Measurements from ENCODE around the gene GCDH. TPM values are rescaled to one million over a fixed set of nuclear protein-coding genes. Genes with fewer than 3 reads are reported as not detected.
"Not testable (repeated sequence)": the region's sequence is repeated elsewhere in the genome, so short reads cannot be mapped to it uniquely, and the experiment has no call there.

GCDH gene
- total and polyA plus RNA-seq, 5 donors from 2014 or later = 15.1 to 40.0 (median 16.3) TPM

DNA sequence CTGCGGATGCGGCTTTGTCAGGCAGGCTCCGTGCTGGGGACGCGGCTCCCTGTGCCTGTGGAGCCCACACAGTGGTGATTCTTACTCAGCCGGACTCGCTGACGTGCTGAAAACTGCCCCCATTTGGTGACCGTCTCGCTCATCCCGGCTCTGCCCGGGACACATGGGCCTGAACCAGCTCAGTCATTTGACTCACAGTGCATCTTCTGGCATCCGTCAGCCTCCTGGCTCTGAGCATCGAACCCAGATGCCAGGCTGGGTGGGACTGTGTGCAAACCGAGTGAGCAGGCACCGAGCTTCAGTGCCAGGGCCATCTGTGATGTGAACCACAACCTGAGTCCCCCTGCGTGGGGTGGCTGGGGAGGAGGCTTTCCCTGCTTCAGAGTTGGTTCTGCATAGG lies 5.5 kb downstream of the GCDH start:
- Histone ChIP-seq H3K9me3 (ENCODE audit: control insufficient read depth in 2 of 2, low read length in 2 of 2) (no peaks in the 10 kb centered on the region), H3K4me3 (ENCODE audit: low read depth, low read length) (no peak overlapping the region), H3K27ac (ENCODE audit: insufficient read depth, low read length, poor library complexity, severe bottlenecking) (no peak overlapping the region), H3K36me3 (ENCODE audit: control insufficient read depth, insufficient read depth, low read length) (peaks cover 37% of the 10 kb centered on the region), H3K4me1 (ENCODE audit: control insufficient read depth, insufficient read depth, low read length, poor library complexity, severe bottlenecking) (peaks cover 9% of the 10 kb centered on the region), H3K27me3 (ENCODE audit: control insufficient read depth, insufficient read depth, low read length) (no peaks in the 10 kb centered on the region)
- Mint-ChIP-seq H3K4me3 (no peak overlapping the region), H3K4me1 (peaks cover 0 to 15% (median 5%) of the 10 kb centered on the region in 4 donors), H3K27ac (no peak overlapping the region), H3K36me3 (peaks cover 15% of the 10 kb centered on the region), H3K9me3 (peaks cover 0 to 2% (median 0%) of the 10 kb centered on the region in 7 donors), H3K27me3 (no peaks in the 10 kb centered on the region)
- no peak for DNase-seq
- ATAC-seq (ENCODE audit: low read depth in 2 of 2) = no peak

DNA sequence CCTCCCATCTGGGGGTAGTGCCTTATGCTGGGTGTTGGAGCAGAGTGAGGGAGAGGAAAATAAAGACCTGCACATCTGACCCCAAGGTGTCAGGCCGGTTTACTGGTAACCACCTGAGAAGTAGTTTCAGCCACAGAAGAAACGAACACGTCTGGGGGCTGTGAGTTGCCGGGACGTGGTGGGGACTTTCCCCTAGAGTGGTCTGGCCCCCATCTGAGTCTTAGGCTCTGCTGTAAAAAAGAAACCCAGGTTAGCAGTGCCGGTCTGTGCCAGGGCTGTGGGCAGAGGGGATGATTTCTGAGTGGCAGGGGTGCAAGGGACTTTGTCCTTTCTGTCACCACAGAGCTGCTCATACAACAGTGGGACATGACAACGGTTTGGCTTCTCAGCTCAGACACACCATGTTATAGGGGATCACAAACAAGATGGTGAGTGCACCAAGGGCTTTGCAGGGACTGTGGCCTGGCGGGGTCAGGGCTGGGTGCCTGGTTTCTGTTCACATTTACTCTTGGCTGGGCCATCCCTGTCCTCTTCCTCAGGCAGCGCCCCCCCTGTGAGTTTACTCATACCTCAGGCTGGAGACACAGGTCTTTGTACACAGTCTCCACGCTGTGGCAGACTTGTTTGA lies 9.0 kb downstream of the GCDH start:
- no peak for ATAC-seq (ENCODE audit: low read depth in 2 of 2)
- Histone ChIP-seq H3K36me3 (ENCODE audit: control insufficient read depth, insufficient read depth, low read length) (peaks cover 23% of the 10 kb centered on the region), H3K9me3 (ENCODE audit: control insufficient read depth in 2 of 2, low read length in 2 of 2) (no peaks in the 10 kb centered on the region), H3K27ac (ENCODE audit: insufficient read depth, low read length, poor library complexity, severe bottlenecking) (no peak overlapping the region), H3K4me1 (ENCODE audit: control insufficient read depth, insufficient read depth, low read length, poor library complexity, severe bottlenecking) (no peaks in the 10 kb centered on the region), H3K4me3 (ENCODE audit: low read depth, low read length) (no peak overlapping the region), H3K27me3 (ENCODE audit: control insufficient read depth, insufficient read depth, low read length) (no peaks in the 10 kb centered on the region)
- DNase-seq = no peak
- Mint-ChIP-seq H3K4me3 (no peak overlapping the region), H3K27ac (peak overlapping the region in 1 of 3 donors; percentile 14), H3K9me3 (peaks cover 0 to 2% (median 0%) of the 10 kb centered on the region in 7 donors), H3K27me3 (no peaks in the 10 kb centered on the region), H3K36me3 (peaks cover under 1% of the 10 kb centered on the region), H3K4me1 (peaks cover 0 to 1% (median 0%) of the 10 kb centered on the region in 4 donors)

DNA sequence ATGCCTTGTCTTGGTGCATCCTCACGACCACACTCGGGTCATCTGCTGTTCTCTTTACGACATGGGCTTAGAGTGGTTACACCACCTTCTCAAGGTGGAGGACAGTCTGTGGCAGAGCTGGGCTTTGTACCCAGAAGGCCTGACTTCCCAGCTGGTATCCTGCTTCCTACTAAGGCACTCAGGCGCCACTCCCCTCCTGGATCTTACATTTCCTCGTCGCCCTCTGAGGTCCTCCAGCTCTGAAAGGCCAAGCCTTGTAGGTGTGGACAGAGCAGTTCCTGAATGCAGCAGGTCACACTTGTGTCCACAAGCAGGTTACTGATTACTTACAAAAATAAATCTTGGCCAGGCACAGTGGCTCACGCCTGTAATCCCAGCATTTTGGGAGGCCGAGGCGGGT lies 16.2 kb downstream of the GCDH start:
- H3K27ac ChIP-seq (ENCODE audit: insufficient read depth, low read length, poor library complexity, severe bottlenecking) = no peak overlapping the region
- H3K27me3 ChIP-seq (ENCODE audit: control insufficient read depth, insufficient read depth, low read length) = no peaks in the 10 kb centered on the region
- H3K27ac Mint-ChIP-seq = no peak overlapping the region
- DNase-seq (no peak), ATAC-seq (ENCODE audit: low read depth in 2 of 2) (no peak)
- no peaks in the 10 kb centered on the region for H3K36me3 Mint-ChIP-seq
- H3K4me1 ChIP-seq (ENCODE audit: control insufficient read depth, insufficient read depth, low read length, poor library complexity, severe bottlenecking) = no peaks in the 10 kb centered on the region
- no peak overlapping the region for H3K4me3 ChIP-seq (ENCODE audit: low read depth, low read length)
- no peak overlapping the region for H3K4me3 Mint-ChIP-seq
- peaks cover 0 to 4% (median 2%) of the 10 kb centered on the region in 4 donors for H3K4me1 Mint-ChIP-seq
- no peaks in the 10 kb centered on the region for H3K27me3 Mint-ChIP-seq
- no peaks in the 10 kb centered on the region for H3K9me3 Mint-ChIP-seq
- H3K36me3 ChIP-seq (ENCODE audit: control insufficient read depth, insufficient read depth, low read length) = no peaks in the 10 kb centered on the region
- H3K9me3 ChIP-seq (ENCODE audit: control insufficient read depth in 2 of 2, low read length in 2 of 2) = no peaks in the 10 kb centered on the region

DNA sequence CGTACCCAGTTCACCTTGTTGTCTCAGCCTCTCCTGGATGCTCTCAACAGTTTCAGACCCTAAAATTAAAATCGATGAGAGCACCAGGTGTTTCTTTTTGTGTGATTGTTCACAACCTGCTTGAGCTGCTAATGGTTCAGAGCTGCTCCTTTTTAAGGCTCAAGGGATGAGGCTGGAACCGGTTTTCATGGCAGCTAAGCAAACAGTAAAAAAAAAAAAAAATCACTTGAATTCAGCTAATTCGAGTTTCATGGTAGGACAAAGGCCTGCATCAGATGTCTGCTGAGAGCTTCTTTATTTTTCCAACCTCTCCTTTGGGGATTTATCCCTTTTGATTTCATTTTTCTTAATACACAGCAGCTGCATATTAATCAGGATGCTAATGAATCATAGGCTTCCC lies 21.6 kb downstream of the GCDH start:
- Histone ChIP-seq H3K4me1 (ENCODE audit: control insufficient read depth, insufficient read depth, low read length, poor library complexity, severe bottlenecking) (peaks cover 14% of the 10 kb centered on the region), H3K4me3 (ENCODE audit: low read depth, low read length) (no peak overlapping the region), H3K36me3 (ENCODE audit: control insufficient read depth, insufficient read depth, low read length) (no peaks in the 10 kb centered on the region), H3K27me3 (ENCODE audit: control insufficient read depth, insufficient read depth, low read length) (no peaks in the 10 kb centered on the region), H3K9me3 (ENCODE audit: control insufficient read depth in 2 of 2, low read length in 2 of 2) (no peaks in the 10 kb centered on the region), H3K27ac (ENCODE audit: insufficient read depth, low read length, poor library complexity, severe bottlenecking) (no peak overlapping the region)
- DNase-seq (no peak), ATAC-seq (ENCODE audit: low read depth in 2 of 2) (no peak)
- Mint-ChIP-seq H3K27ac (peak overlapping the region in 1 of 3 donors; percentile 14), H3K9me3 (no peaks in the 10 kb centered on the region), H3K4me3 (peak overlapping the region in 1 of 4 donors; percentile 22), H3K27me3 (no peaks in the 10 kb centered on the region), H3K36me3 (no peaks in the 10 kb centered on the region), H3K4me1 (peaks cover 4 to 23% (median 7%) of the 10 kb centered on the region in 4 donors)

DNA sequence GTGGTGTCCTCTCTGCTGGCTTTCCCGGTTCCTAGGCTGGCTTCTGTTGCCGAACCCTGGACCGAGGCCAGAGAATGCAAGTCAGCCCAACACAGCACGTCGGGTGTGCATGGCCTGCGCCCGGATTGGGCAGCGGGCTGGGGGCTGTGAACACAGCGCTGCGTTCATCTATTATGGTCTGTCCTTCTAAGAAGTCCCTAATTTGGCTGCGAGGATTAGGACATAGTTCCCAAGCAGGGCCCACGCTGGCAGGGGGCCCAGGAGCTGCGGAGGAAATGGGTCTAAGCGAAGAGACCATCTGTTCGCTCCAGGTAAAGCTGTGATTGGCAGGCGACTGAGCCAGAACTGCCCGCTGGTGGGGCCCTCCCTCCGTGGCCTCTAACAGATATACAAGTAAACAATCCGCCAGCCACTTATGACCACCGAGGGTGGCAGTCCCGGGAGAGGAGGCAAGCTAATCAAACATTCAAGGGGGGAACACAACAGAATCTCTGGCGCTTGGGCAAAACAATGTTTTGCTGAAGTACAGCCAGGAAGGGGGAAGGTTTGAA lies 22.1 kb downstream of the GCDH start:
- Mint-ChIP-seq H3K9me3 (no peaks in the 10 kb centered on the region), H3K4me1 (peaks cover 4 to 23% (median 7%) of the 10 kb centered on the region in 4 donors), H3K4me3 (no peak overlapping the region), H3K36me3 (no peaks in the 10 kb centered on the region), H3K27ac (peak overlapping the region in 2 of 3 donors; percentile 14 to 75), H3K27me3 (no peaks in the 10 kb centered on the region)
- H3K4me3 ChIP-seq (ENCODE audit: low read depth, low read length) = no peak overlapping the region
- ATAC-seq (ENCODE audit: low read depth in 2 of 2) = no peak
- H3K4me1 ChIP-seq (ENCODE audit: control insufficient read depth, insufficient read depth, low read length, poor library complexity, severe bottlenecking) = peaks cover 14% of the 10 kb centered on the region
- no peaks in the 10 kb centered on the region for H3K9me3 ChIP-seq (ENCODE audit: control insufficient read depth in 2 of 2, low read length in 2 of 2)
- DNase-seq = no peak
- H3K36me3 ChIP-seq (ENCODE audit: control insufficient read depth, insufficient read depth, low read length) = no peaks in the 10 kb centered on the region
- H3K27ac ChIP-seq (ENCODE audit: insufficient read depth, low read length, poor library complexity, severe bottlenecking) = no peak overlapping the region
- H3K27me3 ChIP-seq (ENCODE audit: control insufficient read depth, insufficient read depth, low read length) = no peaks in the 10 kb centered on the region

DNA sequence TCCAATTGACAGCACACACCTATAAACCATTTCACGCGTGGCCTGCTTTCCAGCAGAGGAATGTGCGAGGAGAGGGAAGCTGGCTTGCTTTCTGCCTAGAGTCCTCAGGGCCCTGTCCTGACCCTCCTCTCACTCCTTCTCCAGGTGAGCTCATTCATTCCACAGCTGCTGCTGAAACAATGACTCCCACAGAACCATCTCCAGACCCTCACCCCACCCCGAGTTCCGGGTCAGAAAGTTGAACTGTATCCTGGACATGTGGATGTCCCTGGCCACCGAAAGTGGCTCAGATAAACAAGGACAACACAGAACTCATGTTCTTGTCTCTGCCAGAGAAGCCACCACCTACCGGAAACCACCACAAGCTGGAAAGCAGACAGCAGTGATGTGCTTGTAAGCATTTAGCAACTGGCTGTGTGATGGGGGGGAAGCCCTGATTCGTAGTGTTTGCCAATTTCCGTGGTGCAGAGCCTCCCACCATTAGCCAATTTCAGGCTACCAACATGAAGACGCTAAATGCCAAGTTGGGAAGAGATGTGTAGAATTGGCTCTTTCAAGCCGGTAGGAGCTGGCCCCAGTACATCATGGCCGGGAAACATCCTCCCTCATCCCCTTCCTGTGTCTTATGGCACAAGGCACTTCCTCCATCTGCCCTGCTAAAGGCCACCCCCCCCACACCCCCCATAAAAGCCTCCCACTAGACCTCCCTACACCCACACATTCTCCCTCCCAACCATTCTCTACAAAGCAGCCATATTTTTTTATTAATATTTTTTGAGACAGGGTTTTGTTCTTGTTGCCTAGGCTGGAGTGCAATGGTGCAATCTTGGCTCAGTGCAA lies 23.1 kb downstream of the GCDH start:
- Histone ChIP-seq H3K4me1 (ENCODE audit: control insufficient read depth, insufficient read depth, low read length, poor library complexity, severe bottlenecking) (peaks cover 19% of the 10 kb centered on the region), H3K36me3 (ENCODE audit: control insufficient read depth, insufficient read depth, low read length) (no peaks in the 10 kb centered on the region), H3K4me3 (ENCODE audit: low read depth, low read length) (peak overlapping the region; percentile 47), H3K27ac (ENCODE audit: insufficient read depth, low read length, poor library complexity, severe bottlenecking) (no peak overlapping the region), H3K27me3 (ENCODE audit: control insufficient read depth, insufficient read depth, low read length) (no peaks in the 10 kb centered on the region), H3K9me3 (ENCODE audit: control insufficient read depth in 2 of 2, low read length in 2 of 2) (no peaks in the 10 kb centered on the region)
- H3K9me3 Mint-ChIP-seq = no peaks in the 10 kb centered on the region
- peak; percentile 71 to 83 for ATAC-seq (ENCODE audit: low read depth in 2 of 2)
- no peaks in the 10 kb centered on the region for H3K36me3 Mint-ChIP-seq
- peaks cover under 1% of the 10 kb centered on the region for H3K27me3 Mint-ChIP-seq
- H3K27ac Mint-ChIP-seq = peak overlapping the region; percentile 75 to 86 (median 85)
- peak in 2 of 3 donors; percentile 54 to 81 for DNase-seq
- peaks cover 4 to 27% (median 8%) of the 10 kb centered on the region in 4 donors for H3K4me1 Mint-ChIP-seq
- H3K4me3 Mint-ChIP-seq = peak overlapping the region in 2 of 4 donors; percentile 57 to 61

DNA sequence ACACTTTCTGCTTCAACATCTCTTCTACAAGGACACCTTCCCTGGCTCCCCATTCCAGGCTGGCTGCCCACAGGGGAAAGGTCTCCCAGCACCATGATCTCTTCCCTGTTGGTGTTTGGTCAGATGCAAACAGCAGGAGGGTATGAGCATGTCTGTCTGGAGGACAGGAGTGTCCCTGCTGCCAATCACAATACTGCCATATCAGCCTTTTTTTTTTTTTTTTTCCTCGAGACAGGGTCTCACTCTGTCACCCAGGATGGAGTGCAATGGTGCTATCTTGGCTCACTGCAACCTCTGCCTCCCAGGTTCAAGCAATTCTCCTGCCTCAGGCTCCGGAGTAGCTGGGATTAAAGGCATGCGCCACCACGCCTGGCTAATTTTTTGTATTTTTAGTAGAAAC lies 24.9 kb downstream of the GCDH start:
- H3K36me3 ChIP-seq (ENCODE audit: control insufficient read depth, insufficient read depth, low read length); H3K9me3 Mint-ChIP-seq; H3K36me3 Mint-ChIP-seq; ATAC-seq (ENCODE audit: low read depth in 2 of 2); H3K4me3 Mint-ChIP-seq; H3K4me3 ChIP-seq (ENCODE audit: low read depth, low read length); H3K9me3 ChIP-seq (ENCODE audit: control insufficient read depth in 2 of 2, low read length in 2 of 2); H3K27ac ChIP-seq (ENCODE audit: insufficient read depth, low read length, poor library complexity, severe bottlenecking); DNase-seq; H3K27me3 Mint-ChIP-seq; H3K27me3 ChIP-seq (ENCODE audit: control insufficient read depth, insufficient read depth, low read length): not testable (repeated sequence)
- H3K27ac Mint-ChIP-seq = peak overlapping the region in 1 of 3 donors; percentile 79
- peaks cover 4 to 35% (median 14%) of the 10 kb centered on the region in 4 donors for H3K4me1 Mint-ChIP-seq
- peaks cover 24% of the 10 kb centered on the region for H3K4me1 ChIP-seq (ENCODE audit: control insufficient read depth, insufficient read depth, low read length, poor library complexity, severe bottlenecking)
